Lung (tissue), 12 donors: ENCODE measurements around the gene ARID1B. TPM values are rescaled to one million over a fixed set of nuclear protein-coding genes. Genes with fewer than 3 reads are reported as not detected.

Experiments
- ATAC-seq: fragments of 200-7000 bp; cut with Tn5 transposase; one replicate; pipeline ENCODE4 v1.9.1; 2020; ENCODE audit warnings: moderate number of reproducible peaks; ENCODE audit not compliant: insufficient read depth, low FRiP score
- DNase-seq, 3 donors: peaks; one replicate each; pipeline ENCODE4 v3.0.0-alpha.2; 2013 to 2017
- H3K27ac ChIP-seq, 2 donors: one replicate each; pipeline ENCODE4 v1.5.1; 2013; ENCODE audit warnings: mild to moderate bottlenecking in 2 of 2, moderate library complexity in 2 of 2, control low read depth in 1 of 2, inconsistent platforms in 1 of 2, low read depth in 1 of 2, low read length in 1 of 2
- H3K27me3 ChIP-seq, 3 donors: one replicate each; pipeline ENCODE4 v1.5.1; 2013; ENCODE audit warnings: low read length in 2 of 3; ENCODE audit not compliant: control insufficient read depth in 3 of 3, insufficient read depth in 3 of 3
- H3K36me3 ChIP-seq, 4 donors: one replicate each; pipeline ENCODE4 v1.5.1; 2013; ENCODE audit warnings: low read length in 4 of 4, mild to moderate bottlenecking in 1 of 4, moderate library complexity in 1 of 4; ENCODE audit not compliant: control insufficient read depth in 4 of 4, insufficient read depth in 4 of 4
- H3K4me1 ChIP-seq, 5 donors: one replicate each; pipeline ENCODE4 v1.5.1; 2013; ENCODE audit warnings: low read length in 5 of 5, mild to moderate bottlenecking in 2 of 5, moderate library complexity in 1 of 5; ENCODE audit not compliant: control insufficient read depth in 5 of 5, insufficient read depth in 5 of 5
- H3K4me3 ChIP-seq: one replicate; pipeline ENCODE4 v1.5.1; 2013; ENCODE audit warnings: mild to moderate bottlenecking, control low read depth, moderate library complexity
- H3K9ac ChIP-seq, 2 donors: one replicate each; pipeline ENCODE4 v1.5.1; 2013; ENCODE audit warnings: low read length in 2 of 2, control low read depth in 1 of 2; ENCODE audit not compliant: insufficient read depth in 1 of 2
- H3K9me3 ChIP-seq, 4 donors: one replicate each; pipeline ENCODE4 v1.5.1; 2013; ENCODE audit warnings: low read length in 3 of 4, mild to moderate bottlenecking in 1 of 4, moderate library complexity in 1 of 4; ENCODE audit not compliant: control insufficient read depth in 4 of 4, insufficient read depth in 3 of 4
- CTCF ChIP-seq: IDR thresholded peaks from 2 replicates; pipeline ENCODE4 v1.5.1; 2012; ENCODE audit warnings: mild to moderate bottlenecking; ENCODE audit errors: control extremely low read depth, extremely low read depth
- WGBS, 2 donors: extraction: QIAGEN DNeasy Blood & Tissue Kit; methylation state at CpG; one replicate each; pipeline ENCODE4 v1.1.7; 2013; 5-methylcytosine and 5-hydroxymethylcytosine counted together
- polyA plus RNA-seq, 2 donors: library from polyadenylated mRNA; stranded (reverse); fragments of 200-250 nt; gene quantifications; one replicate each; pipeline ENCODE4 v1.2.1, GENCODE V29; 2013
- total RNA-seq, 2 donors: library from RNA; depleted of rRNA in 1 of 2; stranded (reverse); fragments of >200 nt in 1 of 2; gene quantifications; one replicate each; pipeline ENCODE4 v1.2.1, GENCODE V29; 2014 to 2021
- donor health status: control.
- donor health status: control.
- donor health status: Bipolar disorder and iron deficiency.
- donor health status: healthy.
- donor health status: DM: yes; HTN: yes; CAD: no.

The ARID1B gene
- total and polyA plus RNA-seq, 4 donors = 10.5 to 239 (median 50.9) TPM

- H3K36me3 ChIP-seq = peaks cover 11 to 43% (median 29%) of the 10 kb centered on the region in 4 donors
- ATAC-seq (peak; percentile 72), DNase-seq (peak; percentile 84 to 93 (median 88))
- no peak for TF ChIP-seq CTCF
- no peaks in the 10 kb centered on the region for H3K27me3 ChIP-seq
- H3K9ac ChIP-seq = peak overlapping the region; percentile 39 to 57
- WGBS, 2 donors = 58 to 75% methylated on average over 15 of the region's 15 CpGs
- H3K4me3 ChIP-seq = no peak overlapping the region
- H3K4me1 ChIP-seq = peaks cover 0 to 10% (median 0%) of the 10 kb centered on the region in 5 donors
- no peaks in the 10 kb centered on the region for H3K9me3 ChIP-seq
- peak overlapping the region; percentile 14 to 71 for H3K27ac ChIP-seq
These were observed 421.5 kb downstream of the ARID1B start for GRCh38 chr6:157198425-157199279.

GRCh38 chr6:157200117-157200516 lies 422.9 kb downstream of the ARID1B start:
- Histone ChIP-seq H3K9ac (no peak overlapping the region), H3K4me1 (peaks cover 0 to 10% (median 0%) of the 10 kb centered on the region in 5 donors), H3K4me3 (no peak overlapping the region), H3K9me3 (no peaks in the 10 kb centered on the region), H3K27ac (no peak overlapping the region), H3K36me3 (peaks cover 17 to 45% (median 32%) of the 10 kb centered on the region in 4 donors), H3K27me3 (no peaks in the 10 kb centered on the region)
- no peak for TF ChIP-seq CTCF
- no peak for ATAC-seq
- WGBS, 2 donors = 90 to 92% methylated on average over 10 of the region's 10 CpGs
- no peak for DNase-seq

- WGBS, 2 donors = 95 to 96% methylated on average over 17 of the region's 17 CpGs
- Histone ChIP-seq H3K27ac (no peak overlapping the region), H3K9me3 (no peaks in the 10 kb centered on the region), H3K36me3 (peaks cover 14 to 49% (median 31%) of the 10 kb centered on the region in 4 donors), H3K9ac (no peak overlapping the region), H3K4me1 (peaks cover 0 to 10% (median 0%) of the 10 kb centered on the region in 5 donors), H3K27me3 (no peaks in the 10 kb centered on the region), H3K4me3 (no peak overlapping the region)
- DNase-seq = no peak
- TF ChIP-seq CTCF = no peak
- ATAC-seq = no peak
These were observed 423.4 kb downstream of the ARID1B start for GRCh38 chr6:157200611-157201010.
